ENCODE results near the gene PLEKHH1. TPM values are rescaled to one million over a fixed set of nuclear protein-coding genes. Genes with fewer than 3 reads are reported as not detected.

The PLEKHH1 gene
- total RNA-seq, 1 experiment from 2014 or later, result 6.7 TPM

GRCh38 chr14:67567654-67568053 is 34.6 kb downstream of the PLEKHH1 start:
- no peaks in the 10 kb centered on the region for H3K9me3 ChIP-seq (ENCODE audit: control insufficient read depth, insufficient read depth, low read depth, low read length)

DNA sequence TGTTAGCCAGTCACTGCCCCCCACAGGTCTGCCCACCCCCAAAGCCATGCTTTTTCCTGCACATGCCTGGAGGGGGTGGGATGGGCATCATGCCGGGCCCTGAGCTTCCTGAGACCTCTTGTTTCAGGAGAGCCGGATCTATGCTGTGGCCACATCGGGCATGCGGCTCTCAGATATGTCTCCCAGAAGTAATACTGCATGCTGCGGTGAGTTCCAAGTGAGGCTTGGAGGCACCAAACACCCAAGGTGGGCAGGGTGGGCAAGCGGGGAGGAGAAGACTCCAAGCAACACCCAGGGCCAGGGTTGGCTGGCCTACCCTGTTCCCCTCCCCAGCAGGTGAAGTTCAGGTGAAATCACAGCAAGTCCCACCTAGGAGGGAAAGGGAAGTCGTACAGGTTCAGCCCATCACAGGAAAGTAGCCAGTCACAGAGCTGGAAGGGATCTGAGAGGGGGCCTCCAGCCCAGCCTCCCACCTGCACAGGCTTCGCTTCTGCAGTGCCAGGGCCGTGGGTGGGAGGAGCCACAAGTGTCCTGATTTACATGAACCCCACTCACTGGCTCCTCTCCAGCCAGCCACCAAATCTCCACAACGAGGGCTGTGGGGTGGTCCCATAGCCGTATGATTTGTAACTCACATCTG is 36.0 kb downstream of the PLEKHH1 start:
- POLR2A ChIA-PET, result no interaction called here
- in situ Hi-C loops (cut with HindIII; ENCODE audit: low pct_unique_long_range_greater_than_20kb, low sequenced_read_pairs), result no loop called here

More at GRCh38 chr14:67567654-67568053, 34.6 kb downstream of the PLEKHH1 start:
- H3K27me3 ChIP-seq (ENCODE audit: control insufficient read depth, insufficient read depth, low read length), result no peaks in the 10 kb centered on the region
- no peaks in the 10 kb centered on the region for H3K4me1 ChIP-seq (ENCODE audit: control insufficient read depth, insufficient read depth, low read length)
- ATAC-seq (no peak), DNase-seq (ENCODE audit: low read depth, low spot score) (no peak)
- H3K4me3 ChIP-seq (ENCODE audit: low read depth in 2 of 2, low read length in 2 of 2), result no peak overlapping the region
- CTCF ChIA-PET, result interaction anchor here (0.8 kb wide), 1 partner anchor 40 kb away, joined by 3 read pairs; no protein-coding TSS in a partner anchor
- no peak for TF ChIP-seq TCF7L2 (IDR thresholded peaks at IDR 0.05; ENCODE audit: low read depth, low read length)
- TF ChIP-seq REST (IDR thresholded peaks at IDR 0.05; ENCODE audit: insufficient read depth in 1 of 2, low read depth in 2 of 2, low read length in 1 of 2), result no peak
- TF ChIP-seq CTCF (IDR thresholded peaks at IDR 0.05), result no peak
- no peak for TF ChIP-seq SIN3A (IDR thresholded peaks at IDR 0.05; ENCODE audit: borderline replicate concordance, insufficient read depth, low read depth, low read length)
- no peak for TF ChIP-seq POLR2AphosphoS5 (IDR thresholded peaks at IDR 0.05; ENCODE audit: low read depth, low read length)
- no TSS peak for BruUV-seq (replicated peaks)
- no peak overlapping the region for H3K27ac ChIP-seq (ENCODE audit: low read length)
- no peaks in the 10 kb centered on the region for H3K36me3 ChIP-seq (ENCODE audit: control insufficient read depth, insufficient read depth, low read length)
- POLR2A ChIA-PET, result no interaction called here
- intact Hi-C loops (cut with micrococcal nuclease; ENCODE audit: unreplicated experiment) (no loop called here), in situ Hi-C loops (cut with HindIII; ENCODE audit: low pct_unique_long_range_greater_than_20kb, low sequenced_read_pairs) (no loop called here)

More for the DNA sequence above, 36.0 kb downstream of the PLEKHH1 start:
- H3K4me1 ChIP-seq (ENCODE audit: control insufficient read depth, insufficient read depth, low read length), result no peaks in the 10 kb centered on the region
- intact Hi-C loops (cut with micrococcal nuclease; ENCODE audit: unreplicated experiment), result no loop called here
- H3K9me3 ChIP-seq (ENCODE audit: control insufficient read depth, insufficient read depth, low read depth, low read length), result no peaks in the 10 kb centered on the region
- no peaks in the 10 kb centered on the region for H3K27me3 ChIP-seq (ENCODE audit: control insufficient read depth, insufficient read depth, low read length)
- CTCF ChIA-PET, result no interaction called here
- ATAC-seq (no peak), DNase-seq (ENCODE audit: low read depth, low spot score) (no peak)
- no peak overlapping the region for H3K27ac ChIP-seq (ENCODE audit: low read length)
- no TSS peak for BruUV-seq (replicated peaks)
- no peaks in the 10 kb centered on the region for H3K36me3 ChIP-seq (ENCODE audit: control insufficient read depth, insufficient read depth, low read length)
- TF ChIP-seq CTCF (IDR thresholded peaks at IDR 0.05), result no peak
- H3K4me3 ChIP-seq (ENCODE audit: low read depth in 2 of 2, low read length in 2 of 2), result no peak overlapping the region

All from Panc1 (cell line).